HepG2 (cell line): ENCODE data around the gene PSMA7. TPM values are rescaled to one million over a fixed set of nuclear protein-coding genes. Genes with fewer than 3 reads are reported as not detected.
A peak's percentile ranks its signal among the peaks of the same experiment; 100 is the strongest.

Experiments used
- KDM5B ChIP-seq: sonication (generic); formaldehyde crosslinking; IDR thresholded peaks from 2 replicates; pipeline ENCODE4 v1.4.0; 2020; ENCODE audit warnings: missing genetic modification reagents, mild to moderate bottlenecking, borderline replicate concordance
- MAFF ChIP-seq: IDR thresholded peaks from 2 replicates; pipeline ENCODE4 v1.6.1; 2011; ENCODE audit warnings: low read depth, low read length, improper control_type of control experiment
- POLR2AphosphoS5 ChIP-seq: IDR thresholded peaks from 2 replicates; pipeline ENCODE4 v1.6.1; 2012; ENCODE audit warnings: low read depth, low read length
- SP4 ChIP-seq: sonication (generic); formaldehyde crosslinking; IDR thresholded peaks from 2 replicates; pipeline ENCODE4 v1.8.1; 2023; ENCODE audit warnings: mild to moderate bottlenecking, missing genetic modification reagents
- TRIM24 ChIP-seq: sonication (generic); formaldehyde crosslinking; IDR thresholded peaks from 2 replicates; pipeline ENCODE4 v1.8.0; 2022; ENCODE audit warnings: mild to moderate bottlenecking, missing genetic modification reagents
- ZFP37 ChIP-seq: sonication (generic); formaldehyde crosslinking; IDR thresholded peaks from 2 replicates; pipeline ENCODE4 v1.4.0; 2020; ENCODE audit warnings: missing genetic modification reagents, borderline replicate concordance
- ZNF234 ChIP-seq: sonication (generic); formaldehyde crosslinking; conservative IDR thresholded peaks from 2 replicates; pipeline ENCODE4 v1.5.1; 2020; ENCODE audit warnings: mild to moderate bottlenecking, missing genetic modification reagents
- ZNF317 ChIP-seq: sonication (generic); formaldehyde crosslinking; IDR thresholded peaks from 2 replicates; pipeline ENCODE4 v1.5.0; 2020; ENCODE audit warnings: mild to moderate bottlenecking, missing genetic modification reagents
- ZNF484 ChIP-seq: sonication (generic); formaldehyde crosslinking; IDR thresholded peaks from 2 replicates; pipeline ENCODE4 v1.5.1; 2020; ENCODE audit warnings: mild to moderate bottlenecking, low read depth, missing genetic modification reagents, borderline replicate concordance
- ZNF777 ChIP-seq: sonication (generic); formaldehyde crosslinking; IDR thresholded peaks from 2 replicates; pipeline ENCODE4 v1.4.0; 2020; ENCODE audit warnings: missing genetic modification reagents
- ZNF83 ChIP-seq: sonication (generic); formaldehyde crosslinking; IDR thresholded peaks from 2 replicates; pipeline ENCODE4 v1.4.0; 2020; ENCODE audit warnings: missing genetic modification reagents, mild to moderate bottlenecking, borderline replicate concordance
- polyA plus RNA-seq, 8 experiments: library from polyadenylated mRNA; depleted of rRNA in 3 of 8; stranded (reverse) in 7 of 8; unstranded in 1 of 8; fragments of >200 nt; fragmentation: Illumina TruSeq in 4 of 8; extraction: Trizol in 4 of 8; gene quantifications; 2 replicates each; pipeline versions ENCODE4 v1.2.1 to v1.2.3, GENCODE V29; 2011 to 2016; ENCODE audit warnings: low read depth in 4 of 8, missing spikeins in 1 of 8, mixed read lengths in 1 of 8; ENCODE audit not compliant: insufficient read depth in 1 of 8
- total RNA-seq, 5 experiments: library from RNA; depleted of rRNA; stranded (reverse); fragments of >200 nt; fragmentation: Illumina TruSeq; extraction: Trizol; gene quantifications; 2 replicates each; pipeline ENCODE4 v1.2.3, GENCODE V29; 2016; ENCODE audit warnings: low read depth in 1 of 5
- TF ChIP-seq, protein P1 (sequence below): sonication (generic); formaldehyde crosslinking; IDR thresholded peaks from 2 replicates; pipeline ENCODE4 v1.5.0; 2020; ENCODE audit warnings: mild to moderate bottlenecking, missing genetic modification reagents, moderate library complexity
- TF ChIP-seq, protein P2 (sequence below): sonication (generic); formaldehyde crosslinking; IDR thresholded peaks from 2 replicates; pipeline ENCODE4 v1.4.0; 2020; ENCODE audit warnings: missing genetic modification reagents
- TF ChIP-seq, protein P3 (sequence below): sonication (generic); formaldehyde crosslinking; IDR thresholded peaks from 2 replicates; pipeline ENCODE4 v1.4.0; 2020; ENCODE audit warnings: missing genetic modification reagents, borderline replicate concordance
- TF ChIP-seq, protein P4 (sequence below): IDR thresholded peaks from 2 replicates; pipeline ENCODE4 v1.6.1; 2016; ENCODE audit warnings: control low read depth
- TF ChIP-seq, protein P5 (sequence below): sonication (generic); formaldehyde crosslinking; IDR thresholded peaks from 2 replicates; pipeline ENCODE4 v1.4.0; 2020; ENCODE audit warnings: missing genetic modification reagents

PSMA7 gene
- total and polyA plus RNA-seq, 2 of the 13 experiments (the other 11 are each of a cell fraction or from before 2014, with no cell fraction given): 531 to 631 TPM

DNA sequence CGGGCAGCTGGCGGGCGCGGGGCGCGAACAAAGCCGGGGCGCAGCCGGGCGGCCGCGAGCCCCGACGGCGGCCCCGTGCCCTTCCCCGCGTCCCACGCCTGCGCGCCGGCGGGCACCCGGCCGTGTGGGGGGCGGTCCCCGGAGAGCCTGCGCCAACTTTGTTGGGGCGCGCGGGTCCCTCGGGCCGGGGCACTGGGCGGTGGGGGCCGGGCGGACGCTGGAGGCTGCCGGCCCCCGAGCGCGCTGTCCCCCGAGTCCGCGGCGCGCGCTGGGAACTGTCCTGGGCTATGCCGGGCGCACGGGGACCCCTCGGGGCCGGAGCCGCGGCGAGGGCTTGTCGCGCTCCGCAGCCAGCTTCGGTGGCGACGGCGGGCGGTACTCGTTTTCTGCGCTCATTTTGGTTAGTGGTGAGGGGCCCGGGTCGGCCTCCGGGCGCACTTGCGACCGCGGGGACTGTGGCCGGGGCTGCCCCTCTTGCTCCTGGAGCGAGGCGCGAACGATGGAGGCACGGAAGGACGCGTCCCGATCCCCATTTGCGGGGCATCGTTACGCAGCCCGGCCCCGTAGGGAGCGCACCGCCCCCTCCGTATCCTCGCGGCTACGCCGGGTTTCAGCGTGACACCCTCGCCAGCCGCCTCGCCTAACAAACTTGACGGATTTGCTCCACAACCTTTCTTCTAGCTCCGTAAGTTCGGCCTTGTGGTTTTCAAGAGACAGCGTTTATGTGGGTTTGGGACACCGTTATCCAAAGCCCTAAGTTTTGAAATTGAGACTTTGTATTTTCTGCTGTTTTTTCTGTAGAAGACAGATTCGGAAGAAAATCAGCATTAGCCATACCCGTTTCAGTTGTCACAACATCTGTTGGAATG lies 997 bp upstream of the PSMA7 start (continued):
- TF ChIP-seq, protein P1, sequence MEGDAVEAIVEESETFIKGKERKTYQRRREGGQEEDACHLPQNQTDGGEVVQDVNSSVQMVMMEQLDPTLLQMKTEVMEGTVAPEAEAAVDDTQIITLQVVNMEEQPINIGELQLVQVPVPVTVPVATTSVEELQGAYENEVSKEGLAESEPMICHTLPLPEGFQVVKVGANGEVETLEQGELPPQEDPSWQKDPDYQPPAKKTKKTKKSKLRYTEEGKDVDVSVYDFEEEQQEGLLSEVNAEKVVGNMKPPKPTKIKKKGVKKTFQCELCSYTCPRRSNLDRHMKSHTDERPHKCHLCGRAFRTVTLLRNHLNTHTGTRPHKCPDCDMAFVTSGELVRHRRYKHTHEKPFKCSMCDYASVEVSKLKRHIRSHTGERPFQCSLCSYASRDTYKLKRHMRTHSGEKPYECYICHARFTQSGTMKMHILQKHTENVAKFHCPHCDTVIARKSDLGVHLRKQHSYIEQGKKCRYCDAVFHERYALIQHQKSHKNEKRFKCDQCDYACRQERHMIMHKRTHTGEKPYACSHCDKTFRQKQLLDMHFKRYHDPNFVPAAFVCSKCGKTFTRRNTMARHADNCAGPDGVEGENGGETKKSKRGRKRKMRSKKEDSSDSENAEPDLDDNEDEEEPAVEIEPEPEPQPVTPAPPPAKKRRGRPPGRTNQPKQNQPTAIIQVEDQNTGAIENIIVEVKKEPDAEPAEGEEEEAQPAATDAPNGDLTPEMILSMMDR (CRISPR knock-in tag): peak; percentile 43
- TF ChIP-seq, protein P2, sequence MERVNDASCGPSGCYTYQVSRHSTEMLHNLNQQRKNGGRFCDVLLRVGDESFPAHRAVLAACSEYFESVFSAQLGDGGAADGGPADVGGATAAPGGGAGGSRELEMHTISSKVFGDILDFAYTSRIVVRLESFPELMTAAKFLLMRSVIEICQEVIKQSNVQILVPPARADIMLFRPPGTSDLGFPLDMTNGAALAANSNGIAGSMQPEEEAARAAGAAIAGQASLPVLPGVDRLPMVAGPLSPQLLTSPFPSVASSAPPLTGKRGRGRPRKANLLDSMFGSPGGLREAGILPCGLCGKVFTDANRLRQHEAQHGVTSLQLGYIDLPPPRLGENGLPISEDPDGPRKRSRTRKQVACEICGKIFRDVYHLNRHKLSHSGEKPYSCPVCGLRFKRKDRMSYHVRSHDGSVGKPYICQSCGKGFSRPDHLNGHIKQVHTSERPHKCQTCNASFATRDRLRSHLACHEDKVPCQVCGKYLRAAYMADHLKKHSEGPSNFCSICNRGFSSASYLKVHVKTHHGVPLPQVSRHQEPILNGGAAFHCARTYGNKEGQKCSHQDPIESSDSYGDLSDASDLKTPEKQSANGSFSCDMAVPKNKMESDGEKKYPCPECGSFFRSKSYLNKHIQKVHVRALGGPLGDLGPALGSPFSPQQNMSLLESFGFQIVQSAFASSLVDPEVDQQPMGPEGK: 0 out of 2 replicates have a peak, but pooled peaks have one; percentile 35
- TF ChIP-seq MAFF (no peak), TRIM24 (CRISPR knock-in tag) (no peak), SP4 (peak; percentile 38; the same call in 1 of the 2 replicates), ZNF317 (CRISPR knock-in tag) (no peak), KDM5B (CRISPR knock-in tag) (peak; percentile 76), ZNF484 (CRISPR knock-in tag) (no peak), POLR2AphosphoS5 (no peak), ZNF234 (CRISPR knock-in tag) (no peak), ZFP37 (CRISPR knock-in tag) (no peak), ZNF777 (CRISPR knock-in tag) (peak; percentile 63; the same call in 1 of the 2 replicates), ZNF83 (CRISPR knock-in tag) (0 out of 2 replicates have a peak, but pooled peaks have one; percentile 51)
- TF ChIP-seq, protein P3, sequence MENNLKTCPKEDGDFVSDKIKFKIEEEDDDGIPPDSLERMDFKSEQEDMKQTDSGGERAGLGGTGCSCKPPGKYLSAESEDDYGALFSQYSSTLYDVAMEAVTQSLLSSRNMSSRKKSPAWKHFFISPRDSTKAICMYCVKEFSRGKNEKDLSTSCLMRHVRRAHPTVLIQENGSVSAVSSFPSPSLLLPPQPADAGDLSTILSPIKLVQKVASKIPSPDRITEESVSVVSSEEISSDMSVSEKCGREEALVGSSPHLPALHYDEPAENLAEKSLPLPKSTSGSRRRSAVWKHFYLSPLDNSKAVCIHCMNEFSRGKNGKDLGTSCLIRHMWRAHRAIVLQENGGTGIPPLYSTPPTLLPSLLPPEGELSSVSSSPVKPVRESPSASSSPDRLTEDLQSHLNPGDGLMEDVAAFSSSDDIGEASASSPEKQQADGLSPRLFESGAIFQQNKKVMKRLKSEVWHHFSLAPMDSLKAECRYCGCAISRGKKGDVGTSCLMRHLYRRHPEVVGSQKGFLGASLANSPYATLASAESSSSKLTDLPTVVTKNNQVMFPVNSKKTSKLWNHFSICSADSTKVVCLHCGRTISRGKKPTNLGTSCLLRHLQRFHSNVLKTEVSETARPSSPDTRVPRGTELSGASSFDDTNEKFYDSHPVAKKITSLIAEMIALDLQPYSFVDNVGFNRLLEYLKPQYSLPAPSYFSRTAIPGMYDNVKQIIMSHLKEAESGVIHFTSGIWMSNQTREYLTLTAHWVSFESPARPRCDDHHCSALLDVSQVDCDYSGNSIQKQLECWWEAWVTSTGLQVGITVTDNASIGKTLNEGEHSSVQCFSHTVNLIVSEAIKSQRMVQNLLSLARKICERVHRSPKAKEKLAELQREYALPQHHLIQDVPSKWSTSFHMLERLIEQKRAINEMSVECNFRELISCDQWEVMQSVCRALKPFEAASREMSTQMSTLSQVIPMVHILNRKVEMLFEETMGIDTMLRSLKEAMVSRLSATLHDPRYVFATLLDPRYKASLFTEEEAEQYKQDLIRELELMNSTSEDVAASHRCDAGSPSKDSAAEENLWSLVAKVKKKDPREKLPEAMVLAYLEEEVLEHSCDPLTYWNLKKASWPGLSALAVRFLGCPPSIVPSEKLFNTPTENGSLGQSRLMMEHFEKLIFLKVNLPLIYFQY: no peak; the same call in 1 of the 2 replicates
- TF ChIP-seq, protein P4, sequence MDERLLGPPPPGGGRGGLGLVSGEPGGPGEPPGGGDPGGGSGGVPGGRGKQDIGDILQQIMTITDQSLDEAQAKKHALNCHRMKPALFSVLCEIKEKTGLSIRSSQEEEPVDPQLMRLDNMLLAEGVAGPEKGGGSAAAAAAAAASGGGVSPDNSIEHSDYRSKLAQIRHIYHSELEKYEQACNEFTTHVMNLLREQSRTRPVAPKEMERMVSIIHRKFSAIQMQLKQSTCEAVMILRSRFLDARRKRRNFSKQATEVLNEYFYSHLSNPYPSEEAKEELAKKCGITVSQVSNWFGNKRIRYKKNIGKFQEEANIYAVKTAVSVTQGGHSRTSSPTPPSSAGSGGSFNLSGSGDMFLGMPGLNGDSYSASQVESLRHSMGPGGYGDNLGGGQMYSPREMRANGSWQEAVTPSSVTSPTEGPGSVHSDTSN: no peak
- TF ChIP-seq, protein P5, sequence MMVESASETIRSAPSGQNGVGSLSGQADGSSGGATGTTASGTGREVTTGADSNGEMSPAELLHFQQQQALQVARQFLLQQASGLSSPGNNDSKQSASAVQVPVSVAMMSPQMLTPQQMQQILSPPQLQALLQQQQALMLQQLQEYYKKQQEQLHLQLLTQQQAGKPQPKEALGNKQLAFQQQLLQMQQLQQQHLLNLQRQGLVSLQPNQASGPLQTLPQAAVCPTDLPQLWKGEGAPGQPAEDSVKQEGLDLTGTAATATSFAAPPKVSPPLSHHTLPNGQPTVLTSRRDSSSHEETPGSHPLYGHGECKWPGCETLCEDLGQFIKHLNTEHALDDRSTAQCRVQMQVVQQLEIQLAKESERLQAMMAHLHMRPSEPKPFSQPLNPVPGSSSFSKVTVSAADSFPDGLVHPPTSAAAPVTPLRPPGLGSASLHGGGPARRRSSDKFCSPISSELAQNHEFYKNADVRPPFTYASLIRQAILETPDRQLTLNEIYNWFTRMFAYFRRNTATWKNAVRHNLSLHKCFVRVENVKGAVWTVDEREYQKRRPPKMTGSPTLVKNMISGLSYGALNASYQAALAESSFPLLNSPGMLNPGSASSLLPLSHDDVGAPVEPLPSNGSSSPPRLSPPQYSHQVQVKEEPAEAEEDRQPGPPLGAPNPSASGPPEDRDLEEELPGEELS (CRISPR knock-in tag): no peak
